ENCODE measurements around the gene PTPRE.

Gene PTPRE

DNA sequence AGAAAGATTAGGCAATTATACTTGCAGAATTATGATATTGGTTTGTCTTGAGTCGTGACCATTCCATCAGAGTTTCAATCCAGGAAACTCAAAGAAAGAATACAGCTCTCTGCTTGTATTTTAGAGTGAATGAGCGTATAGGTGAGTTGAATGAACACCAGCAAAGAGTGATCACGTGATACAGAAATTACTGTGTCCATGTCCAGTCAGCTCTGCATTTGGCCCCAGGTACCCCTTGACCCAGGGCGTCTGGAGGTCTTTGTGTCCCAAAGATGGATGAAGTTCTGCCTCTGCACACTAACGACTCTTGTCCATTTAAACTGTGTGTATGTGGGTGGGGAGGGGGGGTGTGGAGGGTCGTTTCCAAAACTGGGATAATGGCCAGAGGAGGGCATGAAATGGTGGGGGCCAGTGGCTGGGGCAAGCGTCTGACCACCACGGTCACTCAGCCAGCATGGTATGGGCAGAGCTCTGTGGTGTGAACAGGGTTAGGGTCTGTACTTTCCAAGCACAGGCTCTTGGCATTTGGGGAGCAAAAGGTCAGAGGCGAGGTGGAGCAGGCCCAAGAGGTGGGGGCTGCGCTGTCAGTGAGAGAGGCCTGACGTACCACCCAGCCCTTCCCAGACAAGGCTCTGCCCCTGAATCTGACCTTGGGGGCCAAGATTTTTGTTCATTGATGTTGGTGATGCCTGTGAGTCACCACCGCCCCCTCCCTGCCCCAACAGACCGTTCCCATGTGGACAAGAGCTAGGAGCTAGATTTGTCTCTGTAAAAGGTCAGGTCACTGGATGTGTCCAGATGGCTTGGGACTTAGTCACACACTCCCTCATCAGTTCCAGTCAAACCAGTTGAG, 1.4 kb downstream of the PTPRE start:
- DNase-seq (ENCODE audit: low read depth): no peak

DNA sequence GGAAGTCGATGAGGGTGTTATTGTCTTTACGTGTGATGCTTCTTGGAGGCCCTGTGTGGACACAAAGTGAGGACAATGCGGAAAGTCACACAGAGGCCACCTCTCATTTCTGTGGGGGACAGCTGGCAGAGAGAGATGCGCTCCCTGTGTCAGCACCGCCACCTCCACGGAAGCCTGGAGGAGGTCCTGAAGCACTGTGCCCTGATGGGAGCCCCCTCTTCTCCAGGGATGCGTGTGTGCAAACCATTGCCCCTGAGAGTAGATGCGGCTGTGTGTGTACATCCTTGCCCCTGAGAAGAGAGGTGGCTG, 2.0 kb downstream of the PTPRE start:
- DNase-seq (ENCODE audit: low read depth): no peak

- no peak for DNase-seq (ENCODE audit: low read depth)
Measured at GRCh38 chr10:127909716-127910463, 3.0 kb downstream of the PTPRE start.

DNA sequence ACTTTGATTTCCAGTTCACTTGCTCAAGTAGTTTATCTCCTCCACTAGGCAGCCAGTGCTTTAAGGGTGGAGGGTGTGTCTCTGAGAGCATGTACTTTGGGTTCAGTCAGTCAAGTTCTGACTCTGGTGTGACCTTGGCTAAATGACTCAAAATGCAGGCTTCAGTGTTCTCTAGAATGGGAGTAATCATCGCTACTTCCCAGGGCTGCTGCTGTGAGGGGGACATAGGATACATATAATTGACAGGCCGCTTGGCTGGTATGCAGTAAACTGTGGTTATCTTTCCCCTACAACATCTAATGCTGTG, 3.5 kb downstream of the PTPRE start:
- no peak for DNase-seq (ENCODE audit: low read depth)

- no peak for DNase-seq (ENCODE audit: low read depth)
Measured at GRCh38 chr10:127911218-127911866, 4.4 kb downstream of the PTPRE start.

GRCh38 chr10:127911867-127912257, 5.0 kb downstream of the PTPRE start:
- no peak for DNase-seq (ENCODE audit: low read depth)

DNA sequence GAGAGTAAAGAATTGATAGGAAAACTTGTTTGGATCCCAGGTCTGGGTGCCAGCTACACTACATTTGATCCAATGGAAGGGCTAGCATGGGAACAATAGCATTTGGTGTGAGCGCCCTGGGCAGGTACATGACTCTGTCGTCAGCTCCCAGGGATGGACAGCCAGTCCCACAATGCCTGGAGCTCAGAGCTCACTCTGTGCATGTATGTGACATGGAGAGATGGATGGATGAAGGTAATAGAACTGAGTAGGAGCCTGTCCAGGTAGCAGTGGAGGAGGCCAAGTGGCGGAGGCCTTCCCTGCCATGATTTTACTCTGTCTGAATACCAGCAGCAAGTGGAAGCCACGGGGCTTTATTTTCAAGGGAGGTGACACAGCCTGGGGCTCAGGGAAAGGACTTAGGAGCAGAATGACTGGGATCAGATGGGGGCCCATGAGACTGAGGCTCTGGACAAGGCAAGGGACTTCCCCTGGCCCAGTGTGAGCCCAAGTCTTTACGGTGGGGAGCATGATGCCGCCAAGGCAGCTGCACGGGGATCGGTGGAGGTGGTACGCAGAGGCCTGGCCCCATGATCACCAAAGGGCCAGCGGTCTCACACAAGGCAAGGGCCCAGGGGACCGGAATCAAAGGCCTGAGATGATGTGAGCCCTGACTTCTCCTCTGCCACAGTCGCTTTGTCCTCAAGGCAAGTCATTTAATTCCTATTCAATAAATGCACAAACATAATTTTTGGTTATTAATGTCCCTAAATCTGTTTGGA, 5.9 kb downstream of the PTPRE start:
- DNase-seq (ENCODE audit: low read depth): no peak

GRCh38 chr10:127913368-127913759, 6.5 kb downstream of the PTPRE start:
- no peak for DNase-seq (ENCODE audit: low read depth)

- no peak for DNase-seq (ENCODE audit: low read depth)
Measured at GRCh38 chr10:127915324-127915723, 8.4 kb downstream of the PTPRE start.

DNA sequence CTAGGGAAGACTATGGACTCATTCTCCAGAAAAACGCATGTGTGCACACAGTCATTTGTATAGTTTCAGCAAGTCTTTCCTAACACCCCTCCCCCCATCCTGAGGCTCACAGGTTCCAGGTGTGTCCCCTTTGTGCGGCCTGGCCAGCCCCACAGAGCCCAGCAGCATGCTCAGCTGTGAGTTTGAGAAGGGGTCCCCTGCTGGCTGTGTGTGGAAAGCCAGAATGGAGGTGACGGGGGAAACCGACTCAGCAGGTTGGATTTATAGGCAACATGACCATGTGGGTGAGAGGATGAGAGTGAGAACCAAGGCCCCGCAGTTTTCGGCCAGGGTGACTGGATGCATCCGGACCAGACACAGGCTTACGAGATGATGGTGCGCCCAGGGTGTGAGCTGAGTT, 9.9 kb downstream of the PTPRE start:
- DNase-seq (ENCODE audit: low read depth): no peak

DNA sequence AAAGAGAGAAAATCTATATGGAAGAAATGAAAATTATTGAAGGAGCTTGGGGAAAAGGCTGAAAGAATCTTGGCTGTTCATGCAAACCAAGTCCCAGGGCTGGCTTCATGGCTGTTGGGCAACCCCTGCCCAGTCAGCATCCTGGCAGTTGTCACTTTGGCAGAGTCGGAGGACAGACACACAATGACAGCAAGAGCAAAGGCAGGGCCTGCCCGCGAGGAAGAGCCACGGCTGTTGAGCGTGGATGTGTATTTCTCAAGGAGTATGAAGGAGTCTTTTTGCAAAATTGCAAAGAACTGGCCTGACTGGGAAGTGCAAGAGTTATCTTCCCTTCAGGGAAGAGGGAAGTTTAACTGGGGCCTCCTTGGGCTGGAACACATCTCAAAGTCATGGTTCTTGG, 11.7 kb downstream of the PTPRE start:
- no peak for DNase-seq (ENCODE audit: low read depth)

- no peak for DNase-seq (ENCODE audit: low read depth)
Measured at GRCh38 chr10:127919418-127920271, 12.7 kb downstream of the PTPRE start.

GRCh38 chr10:127920306-127921074, 13.6 kb downstream of the PTPRE start:
- DNase-seq (ENCODE audit: low read depth): no peak

GRCh38 chr10:127921075-127921752, 14.3 kb downstream of the PTPRE start:
- no peak for DNase-seq (ENCODE audit: low read depth)

DNA sequence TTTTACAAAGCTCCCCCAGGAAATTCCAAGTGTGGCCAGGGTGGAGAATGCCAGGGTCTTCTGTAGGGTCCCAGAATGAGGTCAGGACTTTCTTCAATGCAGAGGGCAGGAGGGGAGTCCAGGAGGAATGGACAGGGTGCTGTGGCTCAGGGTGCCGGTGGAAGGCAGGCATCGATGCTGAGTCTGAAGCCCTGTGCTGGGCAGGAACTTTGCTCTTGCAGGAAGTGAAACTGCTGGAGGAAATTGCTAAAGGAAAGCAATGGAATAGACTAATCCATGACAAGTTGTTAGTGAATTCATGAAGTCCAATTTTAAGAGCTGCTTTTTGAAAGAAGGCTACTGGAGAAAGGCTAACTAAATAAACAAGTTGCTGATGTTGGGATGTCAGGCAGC, 14.8 kb downstream of the PTPRE start:
- no peak for DNase-seq (ENCODE audit: low read depth)

DNA sequence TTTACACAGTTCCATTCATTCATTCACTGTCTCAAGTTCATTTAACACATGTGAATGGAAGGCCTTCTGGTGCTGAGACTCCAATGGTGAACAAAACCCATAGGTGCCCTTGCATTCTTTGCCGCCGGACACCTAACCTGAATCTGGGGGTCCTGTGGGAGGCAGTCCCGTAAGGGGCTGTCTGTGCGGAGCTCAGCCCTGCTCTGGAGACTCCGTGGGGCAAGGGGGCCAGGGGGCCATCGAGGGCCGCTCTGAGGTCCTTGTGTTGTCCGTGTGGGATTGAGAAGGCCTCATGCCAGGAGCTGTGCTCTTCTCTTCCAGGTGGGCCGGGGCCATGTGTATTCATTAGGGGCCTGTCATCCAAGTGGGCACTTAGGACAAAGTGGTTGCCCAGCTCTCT, 15.3 kb downstream of the PTPRE start:
- no peak for DNase-seq (ENCODE audit: low read depth)

GRCh38 chr10:127922675-127923366, 15.9 kb downstream of the PTPRE start:
- DNase-seq (ENCODE audit: low read depth): no peak

GRCh38 chr10:127923646-127924045, 16.7 kb downstream of the PTPRE start:
- no peak for DNase-seq (ENCODE audit: low read depth)

GRCh38 chr10:127925471-127926207, 18.7 kb downstream of the PTPRE start:
- DNase-seq (ENCODE audit: low read depth): no peak

Measured in stimulated activated CD8-positive, alpha-beta memory T cell treated with anti-CD3 and anti-CD28 coated beads, Interleukin-12 subunit alpha, Interleukin-12 subunit beta, amount 100 ng/mL, for 4 hours (primary cell).